ENCODE results near the gene OSBPL3. TPM values are rescaled to one million over a fixed set of nuclear protein-coding genes. Genes with fewer than 3 reads are reported as not detected.

The OSBPL3 gene
- total RNA-seq, 1 experiment from 2014 or later = 9.7 TPM

DNA sequence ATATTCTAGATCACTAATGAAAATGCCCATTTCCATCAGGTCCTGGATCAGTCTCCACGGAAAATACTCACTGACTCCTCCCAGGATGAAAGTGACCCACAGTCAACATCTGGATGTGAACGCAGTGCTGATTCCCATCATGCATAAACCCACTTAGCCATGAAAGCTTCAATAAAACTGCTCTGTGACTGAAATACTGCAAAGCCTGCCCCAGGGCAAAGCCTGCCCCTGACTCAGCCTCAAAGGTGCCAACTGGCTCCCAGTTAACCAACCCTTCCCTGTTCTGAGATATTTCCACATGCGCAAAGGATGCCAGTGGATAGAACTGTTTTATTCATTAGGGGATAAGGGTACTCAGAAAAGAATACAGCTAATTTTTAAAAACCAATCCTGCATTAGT lies 24.0 kb downstream of the OSBPL3 start:
- DNase-seq (ENCODE audit: extremely low read depth, low read depth) = no peak

DNA sequence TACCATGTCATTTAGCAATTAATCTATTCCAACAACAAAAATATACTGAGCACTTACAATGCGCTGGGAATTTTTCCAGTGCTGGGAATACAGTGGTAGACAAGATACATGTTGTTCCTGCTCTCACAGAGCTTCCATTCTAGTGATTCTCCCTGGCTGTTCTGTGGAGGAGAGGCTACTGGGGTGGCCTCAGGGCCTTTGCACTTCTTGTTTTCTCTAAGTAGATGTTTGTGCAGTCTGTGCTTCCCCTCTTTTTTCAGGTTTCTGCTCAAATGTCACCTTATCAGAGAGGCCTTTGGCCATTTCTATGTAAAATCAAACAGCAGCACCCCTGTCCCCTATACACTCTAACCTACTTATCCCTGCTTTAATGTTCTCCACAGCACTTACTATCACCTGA lies 24.7 kb downstream of the OSBPL3 start:
- no peak for DNase-seq (ENCODE audit: extremely low read depth, low read depth)

DNA sequence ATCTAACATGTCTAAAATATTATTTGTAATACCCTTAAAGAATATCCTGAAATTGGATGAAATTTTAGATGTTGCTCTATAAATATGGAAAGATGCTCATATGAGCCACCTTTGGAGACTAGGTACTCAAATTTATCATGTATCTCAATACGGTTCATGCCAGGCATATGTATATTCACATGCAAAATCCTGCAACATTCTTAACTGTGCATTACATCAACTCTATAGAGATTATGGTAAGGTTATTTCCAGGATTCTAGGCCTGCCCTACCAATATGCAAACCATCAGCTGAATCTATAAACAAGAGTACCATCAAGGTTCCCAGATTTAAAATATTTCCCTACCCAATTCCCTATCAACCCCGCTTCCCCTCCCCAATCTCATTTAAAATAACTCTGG lies 27.5 kb downstream of the OSBPL3 start:
- DNase-seq (ENCODE audit: extremely low read depth, low read depth) = no peak

DNA sequence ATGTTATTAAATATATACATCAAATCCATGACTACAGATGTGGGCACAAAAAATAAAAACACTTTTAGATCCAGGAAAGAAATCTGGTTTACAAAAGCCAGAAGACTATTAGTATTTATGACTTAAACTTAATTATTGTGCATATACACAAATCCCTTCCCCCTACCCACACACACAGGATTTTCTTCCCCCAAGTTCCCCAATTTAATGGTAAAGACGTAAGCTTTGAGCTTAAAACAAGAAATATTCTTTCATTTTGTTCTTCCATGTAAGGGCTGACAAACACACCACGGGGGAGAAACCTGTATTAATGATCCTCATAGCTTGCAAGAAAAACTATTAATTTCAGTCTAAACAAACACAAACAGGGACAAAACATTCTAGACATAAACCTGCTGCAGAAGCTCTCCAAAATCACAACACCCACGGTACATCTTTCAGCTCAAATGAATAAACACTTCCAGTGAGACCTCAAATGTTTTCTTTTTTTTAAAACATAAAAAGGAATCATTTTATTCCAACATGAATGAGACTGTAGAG lies 28.5 kb downstream of the OSBPL3 start:
- DNase-seq (ENCODE audit: extremely low read depth, low read depth) = no peak

DNA sequence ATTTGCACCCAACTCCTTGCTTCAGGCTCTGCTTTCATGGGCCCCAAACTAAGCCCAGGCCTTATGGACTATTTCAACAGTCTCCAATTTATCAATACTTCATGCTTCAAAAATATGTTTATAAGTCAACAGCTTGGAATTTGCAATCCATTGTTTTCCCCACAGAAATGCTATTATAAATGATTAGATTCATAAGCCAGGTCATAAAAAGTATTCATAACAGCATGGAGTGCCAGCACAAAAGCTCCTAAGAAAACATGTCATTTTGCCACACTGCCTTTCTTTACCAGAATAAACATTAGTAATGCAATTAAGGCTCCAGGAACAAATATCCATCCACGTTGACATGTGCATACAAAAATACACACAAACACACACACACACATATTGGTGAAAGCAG lies 30.1 kb downstream of the OSBPL3 start:
- DNase-seq (ENCODE audit: extremely low read depth, low read depth) = no peak

DNA sequence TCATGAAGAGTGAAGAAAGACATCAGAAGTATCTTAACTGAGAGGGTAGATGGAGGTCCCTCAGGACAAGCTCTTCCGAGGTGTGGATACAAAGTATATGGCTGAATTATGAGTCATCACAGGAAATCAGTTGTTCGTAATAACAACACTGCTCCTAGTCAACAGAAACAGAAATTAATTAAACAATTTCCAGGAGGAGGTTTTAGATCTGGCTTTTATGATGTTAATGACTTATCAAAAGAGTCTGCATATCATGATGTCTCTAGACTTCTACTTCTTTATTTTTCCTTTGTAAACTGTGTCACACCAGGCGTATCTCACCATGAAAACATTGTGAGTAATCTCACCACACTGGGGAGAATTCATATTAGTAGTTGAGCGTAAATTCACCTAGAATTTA lies 31.2 kb downstream of the OSBPL3 start:
- DNase-seq (ENCODE audit: extremely low read depth, low read depth) = no peak

DNA sequence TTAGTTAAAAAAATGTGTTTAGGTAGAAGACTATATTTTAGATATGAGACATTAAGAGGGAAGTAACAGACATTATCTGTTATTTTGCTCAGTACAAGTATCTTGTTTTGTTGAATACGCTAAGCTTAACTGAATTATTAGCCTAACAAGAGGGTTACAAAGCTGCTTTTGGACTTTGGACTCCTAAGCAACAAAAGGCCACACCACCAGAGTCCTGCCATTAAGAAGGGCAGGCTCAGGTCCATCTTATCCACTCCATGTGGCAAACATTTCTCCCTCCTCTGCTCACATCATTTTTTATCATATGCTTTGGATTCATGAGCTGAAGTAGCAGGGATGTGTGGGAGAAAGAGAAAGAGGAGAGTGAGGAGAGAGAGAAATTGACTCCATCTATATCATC lies 33.5 kb downstream of the OSBPL3 start:
- DNase-seq (ENCODE audit: extremely low read depth, low read depth) = no peak

DNA sequence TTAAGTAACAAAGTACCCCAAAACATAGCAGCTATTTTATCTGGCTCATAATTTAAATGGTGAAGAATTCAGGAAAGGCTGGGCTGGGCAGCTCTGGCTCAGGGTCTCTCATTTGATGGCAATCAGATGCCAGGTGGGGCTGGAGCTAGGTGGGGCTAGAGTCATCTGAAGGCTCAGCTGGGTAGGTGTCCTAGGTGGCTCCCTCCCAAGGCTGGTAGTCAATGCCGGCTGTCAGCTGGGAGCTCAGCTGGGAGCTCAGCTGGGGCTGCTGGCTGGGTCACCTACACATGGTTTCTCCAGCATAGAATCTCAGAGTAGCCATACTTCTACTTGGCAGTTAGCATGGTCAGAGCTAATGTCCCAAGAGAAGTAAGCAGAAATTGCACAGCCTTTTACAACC lies 34.1 kb downstream of the OSBPL3 start:
- no peak for DNase-seq (ENCODE audit: extremely low read depth, low read depth)

DNA sequence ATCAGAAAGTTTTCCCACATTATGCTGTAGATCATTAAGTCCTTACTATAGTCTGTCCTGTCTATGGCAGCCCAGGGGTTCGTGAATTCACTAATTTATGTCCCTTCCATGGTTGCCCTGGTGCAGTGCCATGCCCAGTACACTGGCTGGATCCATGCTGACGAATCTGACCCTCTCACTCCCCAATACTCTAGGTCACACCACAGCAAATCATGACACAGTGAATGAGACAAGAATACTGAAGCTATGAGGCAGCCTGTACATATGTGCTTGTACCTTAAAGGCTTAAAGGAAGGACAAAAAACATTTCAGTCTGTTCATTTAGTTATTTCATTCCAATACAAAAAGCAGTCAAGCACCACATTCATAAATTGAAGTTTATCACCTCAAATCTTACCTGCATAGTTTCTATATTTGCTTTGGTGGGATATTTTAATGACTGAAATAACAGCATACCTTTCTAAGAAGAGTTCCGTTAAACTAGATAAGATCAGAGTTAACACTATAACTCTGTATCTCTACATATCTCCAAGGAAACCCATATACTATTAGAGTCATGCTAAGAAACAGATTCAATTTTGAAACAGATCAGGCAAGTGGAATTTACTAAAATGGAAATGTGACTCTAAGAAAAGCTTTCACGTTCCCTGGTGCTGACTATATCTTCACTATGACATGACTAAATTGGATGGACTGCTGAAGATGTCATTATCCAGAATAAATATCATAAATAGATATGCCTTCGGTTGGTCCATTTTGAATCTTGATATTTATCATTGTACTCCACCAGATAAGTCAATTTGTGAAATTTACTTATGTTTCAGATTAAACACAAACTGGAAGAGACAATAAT lies 36.7 kb downstream of the OSBPL3 start:
- DNase-seq (ENCODE audit: extremely low read depth, low read depth) = no peak

DNA sequence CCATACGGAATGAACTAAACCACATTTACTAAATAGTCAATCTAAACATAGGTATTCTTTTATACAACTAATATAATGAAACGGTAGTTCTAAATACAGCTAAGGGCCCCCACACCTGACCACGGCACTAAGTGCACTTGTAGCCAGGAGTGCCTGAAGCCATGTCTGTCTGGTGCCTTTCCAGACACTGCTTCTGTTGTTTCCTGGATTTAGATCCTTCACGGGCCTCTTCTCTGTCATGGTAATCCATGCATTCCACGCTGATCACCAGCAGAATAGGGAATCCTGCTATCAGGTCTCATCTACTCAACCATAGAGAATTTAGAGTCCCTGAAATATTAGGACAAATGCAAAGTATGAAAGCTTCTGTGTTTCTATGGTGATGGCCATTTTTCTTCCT lies 37.8 kb downstream of the OSBPL3 start:
- no peak for DNase-seq (ENCODE audit: extremely low read depth, low read depth)

DNA sequence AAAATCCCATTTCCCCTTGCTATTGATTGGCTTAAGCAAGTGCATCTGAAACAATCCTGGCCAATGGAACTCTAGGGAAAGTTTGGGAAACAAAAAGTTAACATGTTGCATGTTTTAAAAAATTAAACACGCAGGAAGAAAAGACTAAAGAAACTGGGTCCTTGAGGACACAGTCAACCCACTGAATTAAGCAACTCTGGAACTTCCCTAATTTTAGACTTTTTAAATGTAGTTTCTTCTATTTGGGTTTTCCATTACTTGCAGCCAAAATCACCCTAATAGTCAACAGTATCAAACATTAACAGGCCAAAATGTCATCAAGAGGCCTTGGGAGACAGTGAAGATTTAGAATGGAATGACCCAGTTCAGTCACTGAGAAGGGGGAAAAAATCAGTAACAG lies 40.6 kb downstream of the OSBPL3 start:
- DNase-seq (ENCODE audit: extremely low read depth, low read depth) = no peak

DNA sequence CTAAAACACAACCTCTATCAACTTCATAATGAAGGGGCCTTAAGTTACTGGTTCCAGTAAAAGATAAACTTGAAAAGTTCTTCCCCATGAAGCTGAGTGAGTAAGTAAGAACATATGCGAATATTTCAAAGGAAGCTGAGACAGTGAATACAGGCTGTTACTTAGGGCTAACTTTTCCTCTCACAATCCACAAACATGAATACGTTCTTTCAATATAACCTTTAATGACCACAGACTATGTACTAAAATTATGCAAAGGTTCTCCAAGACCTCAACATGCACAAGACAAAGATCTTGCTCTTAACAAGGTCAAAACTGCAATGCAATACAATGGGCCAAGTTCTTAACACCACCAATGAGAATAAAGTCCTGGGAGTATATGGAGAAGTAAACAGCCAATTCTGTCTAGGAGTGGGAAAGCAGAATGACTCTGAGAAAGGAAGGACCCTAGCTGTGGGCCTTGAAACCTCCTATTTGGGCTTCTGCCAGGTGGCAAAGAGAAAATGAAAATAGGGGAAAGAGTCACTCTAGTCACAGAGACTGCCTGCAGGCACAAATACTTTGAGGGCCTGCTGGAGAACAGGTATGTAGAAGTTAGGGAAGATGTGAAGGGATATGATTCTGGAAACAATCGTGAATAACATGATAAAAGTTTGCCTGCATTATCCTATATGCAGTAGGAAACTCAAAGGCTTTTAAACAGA lies 43.7 kb downstream of the OSBPL3 start:
- no peak for DNase-seq (ENCODE audit: extremely low read depth, low read depth)

DNA sequence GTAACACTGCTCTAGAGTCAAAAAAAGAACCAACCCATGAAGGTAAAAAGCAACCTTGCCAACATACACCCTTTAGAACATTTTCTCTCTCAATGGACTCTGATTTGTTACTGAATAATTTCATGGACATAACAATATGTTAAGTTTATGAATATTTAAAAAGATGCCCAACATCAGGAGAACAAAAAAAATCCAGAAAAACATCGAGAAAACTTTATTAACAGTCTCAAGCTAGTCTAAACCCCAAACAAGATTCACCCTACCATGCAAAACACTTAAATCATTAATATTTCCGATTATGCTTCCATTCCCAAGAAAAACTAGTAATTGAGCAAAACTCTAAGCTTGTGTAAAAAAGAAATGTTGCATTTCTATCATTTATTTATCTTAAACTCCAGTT lies 46.7 kb downstream of the OSBPL3 start:
- DNase-seq (ENCODE audit: extremely low read depth, low read depth) = no peak

DNA sequence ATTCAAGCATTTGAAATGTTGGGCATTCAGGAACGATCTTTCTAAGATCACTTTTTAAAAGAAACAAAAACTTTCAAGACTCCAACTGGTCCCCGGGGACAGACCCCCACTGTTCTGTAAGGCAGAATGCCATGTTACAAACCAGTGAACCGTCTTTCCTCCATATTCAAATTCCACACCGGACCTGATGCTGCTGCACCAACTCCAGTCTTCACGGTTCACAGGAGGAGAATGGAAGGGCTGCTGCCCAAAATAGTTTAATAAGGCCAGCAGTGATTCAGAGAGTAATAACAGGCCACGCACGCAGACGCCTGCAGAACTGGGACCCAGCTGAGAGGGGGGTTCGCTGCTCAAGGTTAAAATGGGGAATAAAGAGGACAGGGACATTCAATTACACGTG lies 47.2 kb downstream of the OSBPL3 start:
- DNase-seq (ENCODE audit: extremely low read depth, low read depth) = no peak

DNA sequence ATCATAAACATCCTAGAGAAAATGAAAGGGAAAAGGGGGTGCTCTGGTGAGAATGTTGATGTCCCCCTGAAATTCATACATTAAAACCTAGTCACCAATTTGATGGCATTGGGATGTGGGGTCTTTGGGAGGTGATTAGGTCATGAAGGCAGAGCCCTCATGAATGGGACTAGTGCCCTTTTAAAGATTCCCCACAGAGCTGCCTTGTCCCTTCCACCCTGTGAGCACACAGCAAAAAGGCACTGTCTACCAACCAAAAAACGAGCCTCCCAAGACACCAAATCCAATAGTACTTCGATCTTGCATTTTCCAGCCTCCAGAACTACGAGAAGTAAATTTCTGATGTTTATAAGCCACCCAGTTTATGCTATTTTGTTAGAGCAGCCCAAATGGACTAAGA lies 47.6 kb downstream of the OSBPL3 start:
- DNase-seq (ENCODE audit: extremely low read depth, low read depth) = no peak

DNA sequence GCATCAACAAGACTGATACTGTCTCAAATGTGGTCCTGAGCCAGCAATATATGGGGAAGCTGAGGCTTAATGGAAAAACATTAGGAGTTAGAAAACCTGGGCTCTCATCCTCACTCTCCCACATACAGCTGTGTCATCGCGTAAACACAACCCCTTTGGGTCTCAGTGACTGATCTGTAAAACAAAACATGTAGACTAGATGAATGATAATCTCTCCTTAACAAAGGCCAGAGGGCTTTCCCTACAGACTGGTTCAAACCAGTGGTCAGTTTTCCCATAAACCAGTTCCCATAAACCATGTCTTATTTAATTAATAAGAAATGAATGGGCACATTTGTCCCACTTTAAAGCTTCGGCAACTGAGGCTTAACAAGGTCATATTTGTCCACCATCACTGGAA lies 48.1 kb downstream of the OSBPL3 start:
- no peak for DNase-seq (ENCODE audit: extremely low read depth, low read depth)

DNA sequence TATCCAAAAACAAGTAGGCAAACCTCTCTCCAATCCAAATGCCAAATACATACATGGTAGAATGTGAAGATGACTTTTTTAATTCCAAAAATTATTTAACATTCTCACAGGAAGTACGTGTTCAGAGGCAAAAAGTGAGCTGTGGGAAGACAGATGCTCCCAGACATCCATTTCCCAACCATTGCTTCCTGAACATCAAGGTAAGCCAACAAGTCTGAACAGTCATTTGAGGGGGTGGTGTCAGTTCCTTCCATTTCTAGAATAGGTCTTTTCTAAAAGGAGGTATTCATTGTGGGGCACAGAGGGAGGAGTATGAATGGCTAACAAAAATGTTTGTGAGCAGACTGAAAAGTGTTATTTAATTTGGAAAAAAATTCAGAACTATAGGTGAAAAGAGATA lies 49.1 kb downstream of the OSBPL3 start:
- DNase-seq (ENCODE audit: extremely low read depth, low read depth) = no peak

DNA sequence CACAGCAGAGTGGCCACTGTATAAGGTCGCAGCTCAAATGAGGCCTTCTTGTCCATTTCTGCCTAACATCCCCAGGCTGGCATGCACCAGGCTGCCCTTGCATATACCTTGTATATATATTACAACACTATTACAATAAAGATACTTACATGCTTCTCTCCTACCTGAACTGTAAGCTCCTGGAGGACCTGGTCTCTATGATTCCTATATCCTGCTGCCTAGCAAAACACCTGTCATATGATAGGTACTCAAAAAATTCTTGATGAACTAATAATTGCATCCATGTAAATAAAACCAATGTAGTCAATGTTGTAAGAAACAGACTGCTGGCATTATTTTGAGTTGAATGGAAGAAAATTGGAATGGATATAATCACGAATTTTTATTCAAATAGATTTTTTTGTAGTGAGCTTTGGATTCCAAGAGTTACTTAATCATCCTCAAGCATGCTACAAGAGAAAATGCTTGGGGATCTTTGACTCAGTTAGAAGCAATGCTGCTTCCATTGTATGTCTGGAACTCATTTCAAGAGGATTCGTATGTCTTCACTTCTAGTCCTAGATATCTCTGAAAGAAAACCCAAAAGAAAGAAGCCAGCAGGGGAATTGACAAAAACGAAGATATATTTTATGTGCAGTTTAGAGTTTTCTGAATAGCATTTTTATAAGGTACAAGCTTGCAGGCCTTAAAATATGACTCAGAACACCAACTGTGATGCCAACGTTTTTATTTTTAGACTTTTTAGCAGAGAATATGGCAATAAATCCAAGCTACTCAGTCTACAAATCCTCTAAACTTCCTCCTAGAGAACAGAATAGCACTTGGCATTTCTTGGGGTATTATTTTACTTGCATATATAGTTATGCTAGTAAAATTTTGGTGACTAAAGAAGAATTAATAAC lies 53.1 kb downstream of the OSBPL3 start:
- no peak for DNase-seq (ENCODE audit: extremely low read depth, low read depth)

DNA sequence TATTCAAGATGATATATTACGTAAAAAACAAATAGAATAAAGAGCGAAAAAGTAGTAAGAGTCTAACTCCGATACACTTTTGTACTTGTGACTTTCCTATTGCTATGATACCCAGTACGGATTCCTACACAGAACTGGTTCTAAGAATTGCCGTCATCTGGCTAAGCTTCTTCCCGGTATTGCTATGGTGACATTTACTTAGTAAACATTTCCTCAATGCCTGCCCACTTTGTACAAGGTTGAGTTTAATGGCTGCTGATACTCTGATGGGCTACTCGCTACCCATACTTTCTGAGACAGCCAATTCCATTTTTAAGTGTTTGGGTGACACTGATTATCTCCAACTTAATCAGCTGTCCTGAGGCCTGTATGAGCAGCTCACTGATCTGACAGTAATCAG lies 55.6 kb downstream of the OSBPL3 start:
- no peak for DNase-seq (ENCODE audit: extremely low read depth, low read depth)

DNA sequence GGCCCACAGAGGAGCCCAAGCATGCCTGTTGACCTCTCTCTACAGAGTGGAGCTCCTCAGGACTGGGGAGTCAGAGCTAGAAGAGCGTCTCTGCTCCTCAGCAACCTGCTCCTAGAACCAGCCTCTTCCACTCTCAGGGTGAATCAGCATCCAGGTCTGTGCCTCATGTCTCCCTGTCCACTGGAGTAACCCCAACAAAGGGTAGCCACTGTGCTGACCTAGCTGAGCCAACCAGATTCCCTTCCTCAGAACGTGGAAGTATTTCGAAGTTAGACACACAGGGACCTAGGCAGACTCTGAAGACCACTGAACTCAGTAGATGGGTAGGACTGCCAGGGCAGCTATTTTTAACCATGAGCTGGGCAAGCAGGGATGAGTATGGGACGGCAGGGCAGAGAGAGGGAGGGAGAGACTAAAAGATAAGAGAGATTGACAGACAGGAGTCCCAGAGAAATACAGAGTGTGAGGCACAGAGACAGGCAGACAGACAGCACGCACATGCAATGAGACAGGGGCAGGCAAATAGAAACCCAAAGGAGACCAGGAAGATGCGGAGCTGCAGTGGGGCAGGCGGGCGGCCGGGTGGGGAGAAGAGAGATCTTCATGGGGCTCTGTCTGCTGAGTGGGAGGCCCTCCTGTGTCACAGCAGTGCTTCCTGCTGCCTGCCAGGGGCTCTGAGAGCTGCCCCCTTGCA lies 56.7 kb downstream of the OSBPL3 start:
- no peak for DNase-seq (ENCODE audit: extremely low read depth, low read depth)

Data from NCI-H460 (cell line).